ENCODE results near the gene PNLIPRP3. TPM values are rescaled to one million over a fixed set of nuclear protein-coding genes. Genes with fewer than 3 reads are reported as not detected.

The PNLIPRP3 gene
- total and polyA plus RNA-seq, 9 of the 15 experiments (the other 6 are each of a cell fraction or from before 2014, with no cell fraction given): not detected

DNA sequence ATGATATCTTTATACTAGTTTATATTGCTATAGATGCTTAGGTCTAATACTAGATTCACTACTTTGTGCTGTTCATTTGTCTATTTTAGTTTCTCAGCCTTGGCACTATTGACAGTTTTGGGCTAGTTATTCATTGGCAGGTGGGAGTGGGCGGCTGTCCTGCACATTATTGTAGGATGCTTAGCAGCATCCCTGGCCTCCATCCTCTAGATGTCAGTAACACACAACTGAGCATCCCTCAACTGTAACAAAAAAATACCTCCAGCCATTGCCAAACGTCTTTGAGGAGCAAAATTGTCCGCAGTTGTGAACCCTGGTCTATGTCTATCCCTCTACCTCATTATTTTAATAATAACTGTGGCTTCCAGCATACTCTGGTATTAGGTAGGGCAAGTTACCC lies 83.7 kb downstream of the PNLIPRP3 start:
- H3K36me3 ChIP-seq (ENCODE audit: control insufficient read depth, insufficient read depth, low read length): no peaks in the 10 kb centered on the region
- no peak overlapping the region for H3K27ac ChIP-seq (ENCODE audit: extremely low read depth, low read depth, low read length)
- TF ChIP-seq POU5F1 (IDR thresholded peaks at IDR 0.05; ENCODE audit: borderline replicate concordance, low read depth, low read length, partially characterized antibody): no peak
- no peak for TF ChIP-seq HDAC3 (IDR thresholded peaks at IDR 0.05; ENCODE audit: borderline replicate concordance, partially characterized antibody)
- no peak for TF ChIP-seq SAP30 (IDR thresholded peaks at IDR 0.05; ENCODE audit: borderline replicate concordance, insufficient read depth, low read depth, low read length, poor library complexity, severe bottlenecking)
- TF ChIP-seq, protein P1, sequence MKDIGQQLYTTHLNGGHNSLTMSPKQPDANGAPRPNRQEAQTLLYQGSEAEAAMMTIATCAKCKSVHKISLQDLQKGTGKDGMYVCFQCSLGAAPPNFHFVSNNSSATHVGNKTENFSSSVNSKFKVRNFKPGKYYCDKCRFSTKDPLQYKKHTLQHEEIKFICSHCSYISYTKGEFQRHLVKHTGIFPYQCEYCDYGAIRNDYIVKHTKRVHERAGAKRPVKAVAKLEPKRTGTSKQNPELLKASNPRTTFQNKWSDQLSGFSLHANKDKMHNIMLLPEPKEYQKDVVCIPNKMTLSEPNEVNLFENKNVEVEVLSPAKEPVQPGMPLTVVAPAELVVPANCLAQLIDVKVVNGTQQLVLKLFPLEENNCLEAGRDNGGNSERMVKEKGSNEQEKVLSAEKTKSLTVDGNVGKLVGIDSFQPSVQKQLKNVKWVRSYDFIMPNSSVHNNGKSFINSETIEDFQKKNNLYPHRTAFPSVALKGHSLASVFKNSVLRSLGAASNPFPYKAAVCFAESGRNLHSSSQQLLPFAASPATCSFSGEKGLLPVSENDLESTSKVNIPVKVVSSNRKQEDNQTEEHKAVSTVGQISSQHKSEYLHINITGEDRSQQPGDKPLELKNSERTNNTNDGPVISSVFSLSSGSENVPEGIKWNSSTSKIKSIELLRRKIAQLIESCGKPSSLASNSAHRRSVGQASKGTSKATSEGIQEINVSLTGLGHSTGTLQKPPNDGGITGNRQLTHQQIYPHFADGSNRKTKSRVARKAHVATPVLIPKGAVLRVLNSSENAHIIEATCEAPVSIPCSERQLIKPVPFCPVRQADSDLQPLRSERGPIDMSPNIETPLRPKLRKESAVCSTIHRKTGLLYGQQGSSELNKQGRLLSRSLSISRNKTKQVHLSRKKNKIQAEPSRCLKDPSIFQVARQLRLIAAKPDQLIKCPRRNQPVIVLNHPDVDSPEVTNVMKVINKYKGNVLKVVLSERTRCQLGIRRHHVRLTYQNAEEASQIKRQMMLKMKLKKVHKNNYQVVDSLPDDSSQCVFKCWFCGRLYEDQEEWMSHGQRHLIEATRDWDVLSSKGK (CRISPR knock-in tag; IDR thresholded peaks at IDR 0.05): no peak
- no peak for TF ChIP-seq ILK (tag; IDR thresholded peaks at IDR 0.05; ENCODE audit: borderline replicate concordance, low read depth)
- TF ChIP-seq ARID1B (IDR thresholded peaks at IDR 0.05): no peak
- TF ChIP-seq XRCC3 (IDR thresholded peaks at IDR 0.05): no peak
- no peak for TF ChIP-seq HLTF (IDR thresholded peaks at IDR 0.05)
- no peak for TF ChIP-seq ZFX (CRISPR knock-in tag; IDR thresholded peaks at IDR 0.05)
- TF ChIP-seq, protein P2, sequence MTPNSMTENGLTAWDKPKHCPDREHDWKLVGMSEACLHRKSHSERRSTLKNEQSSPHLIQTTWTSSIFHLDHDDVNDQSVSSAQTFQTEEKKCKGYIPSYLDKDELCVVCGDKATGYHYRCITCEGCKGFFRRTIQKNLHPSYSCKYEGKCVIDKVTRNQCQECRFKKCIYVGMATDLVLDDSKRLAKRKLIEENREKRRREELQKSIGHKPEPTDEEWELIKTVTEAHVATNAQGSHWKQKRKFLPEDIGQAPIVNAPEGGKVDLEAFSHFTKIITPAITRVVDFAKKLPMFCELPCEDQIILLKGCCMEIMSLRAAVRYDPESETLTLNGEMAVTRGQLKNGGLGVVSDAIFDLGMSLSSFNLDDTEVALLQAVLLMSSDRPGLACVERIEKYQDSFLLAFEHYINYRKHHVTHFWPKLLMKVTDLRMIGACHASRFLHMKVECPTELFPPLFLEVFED (CRISPR knock-in tag; conservative IDR thresholded peaks at IDR 0.05): no peak
- TF ChIP-seq BDP1 (IDR thresholded peaks at IDR 0.05; ENCODE audit: insufficient read depth, insufficient read length): no peak
- TF ChIP-seq PCBP2 (IDR thresholded peaks at IDR 0.05; ENCODE audit: low read depth, low read length, poor library complexity, severe bottlenecking): no peak
- in situ Hi-C loops (cut with MboI) (no loop called here), intact Hi-C loops (cut with micrococcal nuclease) (no loop called here)
- ChIA-PET POLR2A (no interaction called here), CTCF (ENCODE audit: low intra/inter-chr PET ratio) (no interaction called here)
- 0% methylated on average over 3 of the region's 3 CpGs for WGBS (ENCODE audit: insufficient coverage, low coverage, missing lambda C conversion rate)
- no peak for ATAC-seq
- no TSS peak for BruUV-seq (replicated peaks)
- H3K9ac ChIP-seq (ENCODE audit: insufficient read depth in 1 of 2, low read depth in 2 of 2, low read length in 2 of 2): no peak overlapping the region
- DNase-seq (ENCODE audit: extremely low read depth in 1 of 4, low spot score in 3 of 4): no peak
- no peaks in the 10 kb centered on the region for H3K9me1 ChIP-seq (ENCODE audit: control insufficient read depth, insufficient read depth, low read length)
- H3K4me3 ChIP-seq: no peak overlapping the region
- no peak overlapping the region for H3K4me2 ChIP-seq (ENCODE audit: insufficient read depth, low read length)
- H3K4me1 ChIP-seq (replicated peaks in 1 of 2; ENCODE audit: control insufficient read depth in 2 of 2, insufficient read depth in 2 of 2, low read length in 2 of 2): no peaks in the 10 kb centered on the region
- no peaks in the 10 kb centered on the region for H4K20me1 ChIP-seq (replicated peaks; ENCODE audit: control insufficient read depth, insufficient read depth, low read length)
- no peaks in the 10 kb centered on the region for H3K9me3 ChIP-seq (replicated peaks; ENCODE audit: control insufficient read depth, insufficient read depth, low read depth, low read length)
- no peaks in the 10 kb centered on the region for H3K79me2 ChIP-seq (ENCODE audit: control insufficient read depth, insufficient read depth, low read length)
- no peak overlapping the region for H2AFZ ChIP-seq (ENCODE audit: low read depth, low read length)
- no peak for FAIRE-seq
- no peaks in the 10 kb centered on the region for H3K27me3 ChIP-seq (ENCODE audit: control insufficient read depth in 2 of 2, insufficient read depth in 2 of 2, low read length in 2 of 2)

Data from K562 (cell line).